ENCODE data around the gene BTBD19. TPM values are rescaled to one million over a fixed set of nuclear protein-coding genes. Genes with fewer than 3 reads are reported as not detected.
A peak's percentile ranks its signal among the peaks of the same experiment; 100 is the strongest.

The BTBD19 gene
- total RNA-seq, 2 experiments from 2014 or later = 0.44 to 2.0 TPM

GRCh38 chr1:44851308-44851707, 43.0 kb downstream of the BTBD19 start:
- H3K4me1 ChIP-seq (ENCODE audit: insufficient read depth, low read length, poor library complexity, severe bottlenecking) = peaks cover 9% of the 10 kb centered on the region
- intact Hi-C loops (cut with micrococcal nuclease; ENCODE audit: unreplicated experiment) = no loop called here
- H3K9me3 ChIP-seq (ENCODE audit: low read length) = no peaks in the 10 kb centered on the region
- no peak overlapping the region for H3K4me3 ChIP-seq (ENCODE audit: low read depth, low read length, poor library complexity, severe bottlenecking)
- BruUV-seq (replicated peaks) = no TSS peak
- peaks cover 11% of the 10 kb centered on the region; the same call in 1 of the 2 replicates for H3K36me3 ChIP-seq (ENCODE audit: insufficient read depth, low read length)
- no peak overlapping the region for H3K27ac ChIP-seq (ENCODE audit: low read depth, low read length, poor library complexity, severe bottlenecking)
- H3K79me2 ChIP-seq (ENCODE audit: insufficient read depth, low read depth, low read length) = no peaks in the 10 kb centered on the region
- H3K9me2 ChIP-seq (ENCODE audit: insufficient read depth, low read length) = no peaks in the 10 kb centered on the region
- TF ChIP-seq CTCF (conservative IDR thresholded peaks at IDR 0.05; ENCODE audit: low read length) (no peak), EZH2phosphoT487 (IDR thresholded peaks at IDR 0.05; ENCODE audit: borderline replicate concordance, low read depth, low read length) (no peak)
- ChIA-PET CTCF (ENCODE audit: unreplicated experiment) (no interaction called here), POLR2A (no interaction called here)
- no peak overlapping the region for H2AFZ ChIP-seq (ENCODE audit: low read length)
- H4K20me1 ChIP-seq (ENCODE audit: insufficient read depth, low read length) = no peaks in the 10 kb centered on the region
- DNase-seq (ENCODE audit: low spot score) = peak; percentile 47
- no peak overlapping the region for H3K4me2 ChIP-seq (ENCODE audit: low read length)

- DNase-seq (ENCODE audit: low spot score) = no peak
- CTCF ChIA-PET (ENCODE audit: unreplicated experiment) = no interaction called here
- no peak overlapping the region for H3K27ac ChIP-seq (ENCODE audit: low read depth, low read length, poor library complexity, severe bottlenecking)
- BruUV-seq (replicated peaks) = no TSS peak
- H3K4me2 ChIP-seq (ENCODE audit: low read length) = no peak overlapping the region
- no peak overlapping the region for H3K4me3 ChIP-seq (ENCODE audit: low read depth, low read length, poor library complexity, severe bottlenecking)
- no peaks in the 10 kb centered on the region for H3K9me3 ChIP-seq (ENCODE audit: low read length)
- TF ChIP-seq CTCF (conservative IDR thresholded peaks at IDR 0.05; ENCODE audit: low read length) (no peak), EZH2phosphoT487 (IDR thresholded peaks at IDR 0.05; ENCODE audit: borderline replicate concordance, low read depth, low read length) (no peak)
- intact Hi-C loops (cut with micrococcal nuclease; ENCODE audit: unreplicated experiment) = no loop called here
- no peaks in the 10 kb centered on the region for H4K20me1 ChIP-seq (ENCODE audit: insufficient read depth, low read length)
- H3K4me1 ChIP-seq (ENCODE audit: insufficient read depth, low read length, poor library complexity, severe bottlenecking) = peaks cover 9% of the 10 kb centered on the region
- H3K36me3 ChIP-seq (ENCODE audit: insufficient read depth, low read length) = peaks cover 18% of the 10 kb centered on the region
- POLR2A ChIA-PET = interaction anchor here (0.6 kb wide), 1 partner anchor 9 kb away, joined by 3 read pairs; no protein-coding TSS in a partner anchor
- H3K79me2 ChIP-seq (ENCODE audit: insufficient read depth, low read depth, low read length) = no peaks in the 10 kb centered on the region
- no peak overlapping the region for H2AFZ ChIP-seq (ENCODE audit: low read length)
- H3K9me2 ChIP-seq (ENCODE audit: insufficient read depth, low read length) = no peaks in the 10 kb centered on the region
Measured at GRCh38 chr1:44853201-44853600, 44.9 kb downstream of the BTBD19 start.

GRCh38 chr1:44854970-44855369, 46.6 kb downstream of the BTBD19 start:
- peaks cover 10% of the 10 kb centered on the region for H3K4me1 ChIP-seq (ENCODE audit: insufficient read depth, low read length, poor library complexity, severe bottlenecking)
- H3K79me2 ChIP-seq (ENCODE audit: insufficient read depth, low read depth, low read length) = no peaks in the 10 kb centered on the region
- H3K9me2 ChIP-seq (ENCODE audit: insufficient read depth, low read length) = no peaks in the 10 kb centered on the region
- POLR2A ChIA-PET = no interaction called here
- H2AFZ ChIP-seq (ENCODE audit: low read length) = no peak overlapping the region
- no peak overlapping the region for H3K4me3 ChIP-seq (ENCODE audit: low read depth, low read length, poor library complexity, severe bottlenecking)
- no peak overlapping the region for H3K4me2 ChIP-seq (ENCODE audit: low read length)
- H3K36me3 ChIP-seq (ENCODE audit: insufficient read depth, low read length) = peaks cover 18% of the 10 kb centered on the region
- H3K27ac ChIP-seq (ENCODE audit: low read depth, low read length, poor library complexity, severe bottlenecking) = no peak overlapping the region
- intact Hi-C loops (cut with micrococcal nuclease; ENCODE audit: unreplicated experiment) = no loop called here
- no peak for TF ChIP-seq CTCF (conservative IDR thresholded peaks at IDR 0.05; ENCODE audit: low read length)
- no peak for TF ChIP-seq EZH2phosphoT487 (IDR thresholded peaks at IDR 0.05; ENCODE audit: borderline replicate concordance, low read depth, low read length)
- no peaks in the 10 kb centered on the region for H4K20me1 ChIP-seq (ENCODE audit: insufficient read depth, low read length)
- BruUV-seq (replicated peaks) = no TSS peak
- DNase-seq (ENCODE audit: low spot score) = no peak
- H3K9me3 ChIP-seq (ENCODE audit: low read length) = no peaks in the 10 kb centered on the region
- CTCF ChIA-PET (ENCODE audit: unreplicated experiment) = no interaction called here
